SK-N-SH treated with all-trans-retinoic acid at 6 μM for 48 hours (cell line): ENCODE data around the gene TRIM7.

Source experiments
- ATAC-seq: fragments of 200-7000 bp; cut with Tn5 transposase; 3 replicates; pipeline ENCODE4 v1.9.1; 2020; ENCODE audit warnings: mild to moderate bottlenecking, moderate library complexity
- ARNTL ChIP-seq: fragments of 450-650 bp; formaldehyde crosslinking; IDR thresholded peaks from 2 replicates; pipeline ENCODE4 v1.5.0; 2020; ENCODE audit warnings: low read depth, mild to moderate bottlenecking, moderate library complexity, borderline replicate concordance
- BACH2 ChIP-seq: fragments of 250-450 bp; sonication (Bioruptor Pico); IDR thresholded peaks from 2 replicates; pipeline ENCODE4 v1.9.0; 2021; ENCODE audit warnings: mild to moderate bottlenecking, borderline replicate concordance
- ESRRG ChIP-seq: fragments of 250-450 bp; sonication (Bioruptor Pico); IDR thresholded peaks from 2 replicates; pipeline ENCODE4 v1.6.1; 2021; ENCODE audit warnings: mild to moderate bottlenecking
- ISL1 ChIP-seq: fragments of 250-450 bp; sonication (Bioruptor Pico); IDR thresholded peaks from 2 replicates; pipeline ENCODE4 v2.1.2; 2022; ENCODE audit warnings: mild to moderate bottlenecking, moderate library complexity
- OSR1 ChIP-seq: fragments of 250-450 bp; sonication (Bioruptor Pico); IDR thresholded peaks from 2 replicates; pipeline ENCODE4 v1.8.0; 2022; ENCODE audit warnings: moderate library complexity, mild to moderate bottlenecking, inconsistent platforms
- PATZ1 ChIP-seq: fragments of 250-450 bp; sonication (Bioruptor Pico); IDR thresholded peaks from 2 replicates; pipeline ENCODE4 v1.8.0; 2020; ENCODE audit warnings: mild to moderate bottlenecking, moderate library complexity, borderline replicate concordance
- POU6F1 ChIP-seq: fragments of 250-450 bp; sonication (Bioruptor Pico); IDR thresholded peaks from 2 replicates; pipeline ENCODE4 v1.8.0; 2021; ENCODE audit warnings: low read depth, mild to moderate bottlenecking, moderate library complexity, borderline replicate concordance
- PPARA ChIP-seq: fragments of 250-450 bp; sonication (Bioruptor Pico); IDR thresholded peaks from 2 replicates; pipeline ENCODE4 v1.5.0; 2020; ENCODE audit warnings: mild to moderate bottlenecking, borderline replicate concordance
- SNAI2 ChIP-seq: fragments of 250-450 bp; sonication (Bioruptor Pico); IDR thresholded peaks from 2 replicates; pipeline ENCODE4 v1.5.0; 2020; ENCODE audit warnings: mild to moderate bottlenecking, moderate library complexity
- TCF4 ChIP-seq: fragments of 250-450 bp; sonication (Bioruptor Pico); IDR thresholded peaks from 2 replicates; pipeline ENCODE4 v1.8.0; 2021; ENCODE audit warnings: mild to moderate bottlenecking, moderate library complexity, borderline replicate concordance
- TOX ChIP-seq: fragments of 250-450 bp; sonication (Bioruptor Pico); IDR thresholded peaks from 2 replicates; pipeline ENCODE4 v1.8.0; 2021; ENCODE audit warnings: mild to moderate bottlenecking, moderate library complexity, borderline replicate concordance
- TSHZ2 ChIP-seq: fragments of 250-450 bp; sonication (Bioruptor Pico); IDR thresholded peaks from 2 replicates; pipeline ENCODE4 v1.5.0; 2020; ENCODE audit warnings: mild to moderate bottlenecking, moderate library complexity
- ZFP3 ChIP-seq: fragments of 250-450 bp; sonication (Bioruptor Pico); IDR thresholded peaks from 2 replicates; pipeline ENCODE4 v1.5.0; 2020; ENCODE audit warnings: mild to moderate bottlenecking, moderate library complexity
- ZFP30 ChIP-seq: fragments of 450-650 bp; formaldehyde crosslinking; IDR thresholded peaks from 2 replicates; pipeline ENCODE4 v1.5.0; 2022; ENCODE audit warnings: mild to moderate bottlenecking, moderate library complexity
- ZNF565 ChIP-seq: fragments of 450-650 bp; formaldehyde crosslinking; conservative IDR thresholded peaks from 2 replicates; pipeline ENCODE4 v1.5.0; 2020; ENCODE audit warnings: low read depth, mild to moderate bottlenecking, moderate library complexity
- ZNF70 ChIP-seq: fragments of 450-650 bp; formaldehyde crosslinking; IDR thresholded peaks from 2 replicates; pipeline ENCODE4 v1.5.0; 2020; ENCODE audit warnings: mild to moderate bottlenecking, moderate library complexity
- ZNF8 ChIP-seq: fragments of 450-650 bp; formaldehyde crosslinking; IDR thresholded peaks from 2 replicates; pipeline ENCODE4 v1.5.0; 2020; ENCODE audit warnings: mild to moderate bottlenecking, moderate library complexity
- TF ChIP-seq, protein P1 (sequence below): fragments of 250-450 bp; sonication (Bioruptor Pico); IDR thresholded peaks from 2 replicates; pipeline ENCODE4 v1.5.1; 2020; ENCODE audit warnings: low read depth, mild to moderate bottlenecking, moderate library complexity

The TRIM7 gene

DNA sequence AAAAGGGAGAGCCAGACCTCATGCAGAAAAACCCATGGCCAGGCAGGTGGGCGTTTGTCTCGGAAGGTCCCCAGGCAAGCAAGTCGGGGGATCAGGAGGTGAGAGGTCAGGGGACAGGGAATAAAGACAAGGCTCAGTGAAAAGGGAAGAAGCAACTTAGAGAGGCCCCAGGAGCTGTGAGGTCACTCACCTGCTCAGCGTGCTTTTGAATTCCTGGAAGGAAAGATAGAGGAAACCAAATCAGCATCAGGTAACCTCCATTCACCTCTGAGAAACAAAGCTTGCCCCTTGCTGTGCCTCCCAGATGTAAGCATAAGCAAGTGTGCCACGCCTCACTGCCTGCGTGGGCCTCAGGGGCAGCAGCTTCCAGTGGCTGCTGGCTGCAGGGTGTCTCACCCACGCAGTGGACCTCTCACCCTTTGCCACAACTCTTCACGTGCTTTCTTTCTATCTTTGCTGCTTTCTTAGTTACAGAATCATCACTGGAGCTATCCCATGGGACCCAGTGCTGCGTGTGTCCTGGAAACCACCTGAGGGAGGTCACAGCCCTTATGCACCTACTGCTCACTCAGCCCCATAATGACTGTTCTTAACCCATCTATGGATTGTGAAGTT, 6.0 kb downstream of the TRIM7 start (continued):
- TF ChIP-seq, protein P1, sequence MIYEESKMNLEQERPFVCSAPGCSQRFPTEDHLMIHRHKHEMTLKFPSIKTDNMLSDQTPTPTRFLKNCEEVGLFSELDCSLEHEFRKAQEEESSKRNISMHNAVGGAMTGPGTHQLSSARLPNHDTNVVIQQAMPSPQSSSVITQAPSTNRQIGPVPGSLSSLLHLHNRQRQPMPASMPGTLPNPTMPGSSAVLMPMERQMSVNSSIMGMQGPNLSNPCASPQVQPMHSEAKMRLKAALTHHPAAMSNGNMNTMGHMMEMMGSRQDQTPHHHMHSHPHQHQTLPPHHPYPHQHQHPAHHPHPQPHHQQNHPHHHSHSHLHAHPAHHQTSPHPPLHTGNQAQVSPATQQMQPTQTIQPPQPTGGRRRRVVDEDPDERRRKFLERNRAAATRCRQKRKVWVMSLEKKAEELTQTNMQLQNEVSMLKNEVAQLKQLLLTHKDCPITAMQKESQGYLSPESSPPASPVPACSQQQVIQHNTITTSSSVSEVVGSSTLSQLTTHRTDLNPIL (CRISPR knock-in tag): no peak
- TF ChIP-seq ESRRG (CRISPR knock-in tag) (no peak), ARNTL (CRISPR knock-in tag) (no peak), ZNF565 (CRISPR knock-in tag) (no peak), OSR1 (CRISPR knock-in tag) (no peak), TCF4 (CRISPR knock-in tag) (no peak), ISL1 (CRISPR knock-in tag) (no peak), PPARA (CRISPR knock-in tag) (no peak), PATZ1 (CRISPR knock-in tag) (no peak), SNAI2 (CRISPR knock-in tag) (no peak)

- TF ChIP-seq ZNF70 (CRISPR knock-in tag): no peak
- TF ChIP-seq PATZ1 (CRISPR knock-in tag): no peak
- no peak for TF ChIP-seq BACH2 (CRISPR knock-in tag)
- no peak for TF ChIP-seq OSR1 (CRISPR knock-in tag)
- TF ChIP-seq, protein P1 (CRISPR knock-in tag): no peak
- ATAC-seq: no peak
Measured at GRCh38 chr5:181198106-181198685, 6.8 kb downstream of the TRIM7 start.

DNA sequence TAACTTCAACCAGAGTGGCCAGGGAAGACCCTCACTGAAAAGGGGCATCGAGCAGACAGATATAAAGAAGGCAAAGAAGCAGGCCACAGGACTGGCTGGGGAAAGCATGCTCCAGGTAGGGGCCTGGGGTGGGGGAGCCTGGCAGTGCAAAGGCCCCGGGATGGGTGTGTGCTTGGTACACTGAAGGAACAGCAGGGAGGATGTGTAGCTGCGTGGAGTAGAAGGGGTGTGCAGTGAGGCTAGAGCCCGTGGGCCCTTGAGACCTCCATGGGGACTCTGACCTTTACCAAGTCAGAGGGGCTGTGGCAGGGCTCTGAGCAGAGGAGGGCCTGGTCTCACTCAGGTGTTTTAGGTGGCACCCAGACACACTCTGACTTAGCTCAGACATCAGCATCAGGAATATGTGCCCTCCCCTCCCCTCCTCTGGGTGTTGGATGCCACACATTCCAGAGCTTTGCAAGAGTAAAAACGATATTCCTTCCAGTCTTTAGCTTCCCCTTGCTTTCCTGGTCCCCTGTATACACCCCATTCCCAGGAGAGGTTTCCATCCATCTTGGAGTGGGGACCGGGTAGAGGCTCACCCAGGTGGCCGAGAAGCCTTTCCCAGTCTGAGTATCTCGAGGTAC, 7.6 kb downstream of the TRIM7 start:
- ATAC-seq: peak; percentile 66
- TF ChIP-seq, protein P1 (CRISPR knock-in tag): no peak
- TF ChIP-seq BACH2 (CRISPR knock-in tag) (no peak), SNAI2 (CRISPR knock-in tag) (no peak)

GRCh38 chr5:181195249-181195761, 9.7 kb downstream of the TRIM7 start:
- ATAC-seq: no peak
- no peak for TF ChIP-seq ARNTL (CRISPR knock-in tag)
- TF ChIP-seq TOX (CRISPR knock-in tag): no peak
- TF ChIP-seq ZNF565 (CRISPR knock-in tag): no peak
- TF ChIP-seq PPARA (CRISPR knock-in tag): no peak
- TF ChIP-seq ZNF8 (CRISPR knock-in tag): no peak
- TF ChIP-seq TSHZ2: no peak
- TF ChIP-seq OSR1 (CRISPR knock-in tag): no peak
- TF ChIP-seq SNAI2 (CRISPR knock-in tag): no peak
- TF ChIP-seq ZFP3: no peak
- TF ChIP-seq ZFP30 (CRISPR knock-in tag): no peak
- TF ChIP-seq, protein P1 (CRISPR knock-in tag): no peak
- TF ChIP-seq POU6F1: no peak
